Astrocyte of the cerebellum (primary cell): ENCODE data around the gene TAS2R30.
"Not testable (repeated sequence)": the region's sequence is repeated elsewhere in the genome, so short reads cannot be mapped to it uniquely, and the experiment has no call there.

Source experiments
- DNase-seq: peaks from one replicate; pipeline ENCODE4 v3.0.0-alpha.2; 2011; ENCODE audit warnings: low read depth
- H3K4me3 ChIP-seq: 2 replicates; pipeline ENCODE4 v1.5.1; 2011; ENCODE audit warnings: mild to moderate bottlenecking, low read depth, low read length, moderate library complexity
- CTCF ChIP-seq: IDR thresholded peaks from 2 replicates; pipeline ENCODE4 v1.5.1; 2012; ENCODE audit warnings: low read length, low read depth, moderate library complexity, mild to moderate bottlenecking; ENCODE audit errors: missing control alignments
- in situ Hi-C: cut with HindIII; loops from 2 replicates; pipeline ENCODE4 v1.10.0; 2017; ENCODE audit warnings: low sequenced_read_pairs

Gene TAS2R30

DNA sequence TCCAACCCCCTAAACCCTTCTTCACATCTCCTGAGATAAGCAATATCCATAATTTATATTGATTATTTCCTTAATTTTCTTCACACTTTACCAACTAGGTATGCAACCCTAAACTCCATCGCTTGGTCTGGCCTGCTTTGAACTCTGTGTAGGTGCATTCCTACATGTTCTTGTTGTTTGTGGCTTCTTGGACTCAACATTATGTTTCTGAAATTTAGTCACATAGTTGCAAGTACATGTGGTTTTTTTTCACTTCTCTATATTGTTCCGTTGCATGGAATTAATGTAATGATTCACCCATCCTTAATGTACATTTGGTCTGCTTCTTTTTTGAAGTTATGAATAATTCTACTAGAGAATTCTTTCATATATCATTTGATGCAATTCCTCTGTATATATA, 1.6 kb upstream of the TAS2R30 start:
- no peak overlapping the region for H3K4me3 ChIP-seq
- in situ Hi-C loops = no loop called here
- DNase-seq = no peak
- no peak for TF ChIP-seq CTCF

DNA sequence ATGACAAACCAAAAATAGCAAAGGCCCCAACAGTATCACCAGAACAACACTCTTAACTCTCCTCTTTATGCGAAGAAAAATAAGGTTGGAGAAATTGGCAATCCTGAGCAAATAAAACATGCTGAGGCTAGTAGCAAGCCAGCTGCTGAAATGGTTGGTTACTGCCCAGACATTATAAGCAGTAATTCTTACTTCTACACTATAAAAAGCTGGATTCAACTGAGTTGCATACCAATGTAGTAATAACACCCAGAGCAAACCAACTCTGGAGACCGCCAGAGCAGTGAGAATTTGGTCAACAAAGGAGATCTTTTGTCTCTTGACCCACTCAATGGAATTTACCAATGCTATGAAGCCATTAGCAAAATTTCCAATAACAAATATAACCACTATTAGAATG, 628 bp downstream of the TAS2R30 start:
- in situ Hi-C loops = no loop called here
- H3K4me3 ChIP-seq = no peak overlapping the region
- DNase-seq = no peak
- TF ChIP-seq CTCF = no peak

- TF ChIP-seq CTCF = no peak
- H3K4me3 ChIP-seq = no peak overlapping the region
- DNase-seq = no peak
- in situ Hi-C loops = no loop called here
Measured at GRCh38 chr12:11133162-11133561, 1.3 kb downstream of the TAS2R30 start.

DNA sequence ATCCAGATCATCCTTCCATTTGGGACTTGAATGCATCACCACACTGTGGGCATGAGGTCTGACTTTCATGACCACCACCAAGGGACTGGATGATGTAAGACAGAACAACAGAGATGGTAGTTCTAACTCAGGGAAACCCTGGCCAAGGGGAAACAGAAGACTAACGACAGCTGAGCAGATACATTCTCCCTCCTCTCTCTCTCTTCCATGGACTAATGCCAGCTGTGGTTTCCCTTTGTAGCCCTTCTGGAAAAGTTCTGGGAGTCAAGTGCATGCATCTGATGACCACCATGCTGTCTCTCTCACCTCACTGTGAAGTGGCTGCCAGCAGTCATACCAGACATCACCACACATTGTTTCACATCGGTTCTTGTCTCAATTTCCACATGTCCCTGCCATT, 3.4 kb downstream of the TAS2R30 start:
- H3K4me3 ChIP-seq = no peak overlapping the region
- no peak for DNase-seq
- no peak for TF ChIP-seq CTCF
- in situ Hi-C loops = no loop called here

- DNase-seq = no peak
- no peak for TF ChIP-seq CTCF
- in situ Hi-C loops = no loop called here
- no peak overlapping the region for H3K4me3 ChIP-seq
Measured at GRCh38 chr12:11130382-11130781, 4.1 kb downstream of the TAS2R30 start.

GRCh38 chr12:11114130-11114529, 20.3 kb downstream of the TAS2R30 start:
- DNase-seq, in situ Hi-C loops: not testable (repeated sequence)

GRCh38 chr12:11111213-11111612, 23.2 kb downstream of the TAS2R30 start:
- H3K4me3 ChIP-seq, in situ Hi-C loops, DNase-seq: not testable (repeated sequence)

More at GRCh38 chr12:11114130-11114529, 20.3 kb downstream of the TAS2R30 start:
- H3K4me3 ChIP-seq = not testable (repeated sequence)

- in situ Hi-C loops = no loop called here
- no peak for DNase-seq
- H3K4me3 ChIP-seq = no peak overlapping the region
- no peak for TF ChIP-seq CTCF
Measured at GRCh38 chr12:11108862-11109261, 25.6 kb downstream of the TAS2R30 start.
